Vein endothelial cell (primary cell): ENCODE measurements around the gene CRYM. TPM values are rescaled to one million over a fixed set of nuclear protein-coding genes. Genes with fewer than 3 reads are reported as not detected.

Experiments used
- total RNA-seq: library from RNA; depleted of rRNA; stranded (reverse); fragments of >200 nt; gene quantifications from 2 replicates; pipeline ENCODE4 v1.2.3, GENCODE V29; 2012

The CRYM gene
- not detected in 2 replicates for total RNA-seq

DNA sequence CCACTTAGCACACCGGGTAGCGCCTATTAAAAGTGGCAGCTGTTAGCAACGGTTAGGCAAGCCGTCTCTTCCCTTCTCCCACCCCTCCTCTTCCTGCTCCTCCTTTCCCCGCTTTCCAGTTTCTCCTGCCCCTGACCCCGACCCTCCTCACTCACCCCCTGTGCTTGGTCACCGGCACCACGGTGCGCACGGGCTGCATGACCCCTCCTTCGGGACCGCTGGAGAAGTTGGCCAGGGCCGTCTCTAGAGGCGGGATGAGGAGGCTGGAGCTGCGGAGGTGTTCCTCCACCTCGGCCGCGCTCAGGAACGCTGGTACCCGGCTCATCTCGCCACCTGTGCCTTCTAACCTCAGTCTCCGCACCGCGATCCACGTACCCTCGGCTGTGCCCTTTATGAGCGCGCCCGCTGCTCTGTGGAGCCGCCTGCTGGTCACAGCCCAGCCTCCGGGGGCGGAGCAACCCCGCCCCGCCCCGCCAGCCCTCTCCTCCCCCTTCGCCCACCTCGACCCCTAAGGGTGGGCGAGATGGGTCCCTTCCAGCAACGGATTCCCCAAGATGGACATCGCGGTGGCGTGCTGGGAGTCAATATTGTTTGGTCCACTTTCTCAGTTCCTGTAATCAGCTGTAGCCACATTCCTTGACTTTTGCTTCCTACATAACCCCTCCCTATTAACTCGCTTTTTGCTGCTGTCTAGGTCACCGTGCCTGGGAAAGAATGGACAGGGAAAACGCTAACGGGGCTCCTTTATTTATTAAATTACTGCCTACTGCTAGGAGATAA is at the start of gene CRYM:
Gene CRYM, minus strand, starts transcription at position 364 of the 780 bp plus-strand sequence. Its CDS starts 39 bp downstream, at position 325.

DNA sequence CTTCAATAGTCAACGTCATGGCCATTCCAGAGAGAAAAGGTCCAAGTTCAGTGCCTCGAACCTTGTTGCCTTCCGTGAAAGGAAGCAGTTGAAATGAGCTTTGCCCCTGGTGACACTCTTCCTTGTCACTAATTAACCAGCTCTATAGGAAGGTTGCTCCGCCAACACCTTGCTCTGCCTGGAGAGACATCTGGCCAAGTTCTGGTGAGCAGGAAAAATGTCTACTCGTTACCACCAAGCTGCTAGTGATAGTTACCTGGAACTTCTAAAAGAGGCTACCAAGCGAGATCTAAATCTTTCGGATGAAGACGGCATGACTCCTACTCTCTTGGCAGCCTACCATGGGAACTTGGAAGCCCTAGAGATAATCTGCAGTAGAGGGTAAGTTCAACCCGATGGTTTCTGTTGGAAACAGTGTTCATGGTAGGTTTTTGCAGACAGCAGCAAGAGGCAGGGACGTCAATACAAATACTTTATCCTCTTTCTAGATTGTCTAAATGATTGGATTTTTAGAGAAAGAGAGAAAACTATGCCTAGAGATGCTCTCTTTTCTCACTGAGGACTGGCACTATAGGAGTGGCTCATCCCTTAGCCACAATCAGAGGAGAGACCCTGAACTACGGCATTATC is 44.5 kb downstream of the CRYM start, which contains the start of gene ANKS4B:
Gene ANKS4B, plus strand, starts transcription at position 179 of the 630 bp plus-strand sequence. Its CDS starts 39 bp downstream, at position 218.

GRCh38 chr16:21211486-21211885 is 66.6 kb downstream of the CRYM start, which contains the start of gene ZP2:
TSS of gene ZP2 (minus strand) at chr16:21211574. CDS start at chr16:21211547, 27 bp downstream.

Other genes starting within 250 kb of the CRYM start
- under 0.01 TPM in 1 of 2 replicates, not detected in the other for gene DNAH3, start 127.4 kb downstream of the CRYM start, total RNA-seq
- gene LDAF1, start 119.6 kb downstream of the CRYM start, total RNA-seq: 28.8 and 48.3 TPM in 2 replicates
- not detected in 2 replicates for gene ZP2, start 66.7 kb downstream of the CRYM start, total RNA-seq
- gene ANKS4B, start 44.6 kb downstream of the CRYM start, total RNA-seq: not detected in 2 replicates